Stimulated activated CD4-positive, alpha-beta T cell treated with anti-CD3 and anti-CD28 coated beads, Interleukin-15, amount 100 ng/mL, for 24 hours (primary cell): ENCODE measurements around the gene IL1R1.
"Not testable (repeated sequence)": the region's sequence is repeated elsewhere in the genome, so short reads cannot be mapped to it uniquely, and the experiment has no call there.

Experiments
- DNase-seq: peaks from one replicate; pipeline ENCODE4 v3.0.0-alpha.2; 2020

The IL1R1 gene

GRCh38 chr2:102141970-102142828 is at the start of gene IL1R1:
Gene IL1R1, plus strand, starts transcription at chr2:102142746. Its CDS starts 14,979 bp downstream, at chr2:102157725.
- peak; percentile 55 for DNase-seq

GRCh38 chr2:102093662-102094061 is 48.9 kb upstream of the IL1R1 start:
- no peak for DNase-seq

GRCh38 chr2:102094917-102095316 is 47.6 kb upstream of the IL1R1 start:
- peak; percentile 63 for DNase-seq

GRCh38 chr2:102096103-102096502 is 46.4 kb upstream of the IL1R1 start:
- no peak for DNase-seq

- no peak for DNase-seq
Measured at GRCh38 chr2:102098756-102099155, 43.8 kb upstream of the IL1R1 start.

- DNase-seq = no peak
Measured at GRCh38 chr2:102099536-102100298, 42.8 kb upstream of the IL1R1 start.

GRCh38 chr2:102100371-102101096 is 42.0 kb upstream of the IL1R1 start:
- DNase-seq = no peak

- no peak for DNase-seq
Measured at GRCh38 chr2:102101097-102101848, 41.3 kb upstream of the IL1R1 start.

- no peak for DNase-seq
Measured at GRCh38 chr2:102101849-102102635, 40.5 kb upstream of the IL1R1 start.

GRCh38 chr2:102102636-102102948 is 40.0 kb upstream of the IL1R1 start:
- not testable (repeated sequence) for DNase-seq

- no peak for DNase-seq
Measured at GRCh38 chr2:102103284-102103683, 39.3 kb upstream of the IL1R1 start.

GRCh38 chr2:102103992-102104871 is 38.3 kb upstream of the IL1R1 start:
- peak; percentile 90 for DNase-seq

- no peak for DNase-seq
Measured at GRCh38 chr2:102106133-102106556, 36.4 kb upstream of the IL1R1 start.

GRCh38 chr2:102106813-102107740 is 35.5 kb upstream of the IL1R1 start:
- DNase-seq = not testable (repeated sequence)

- DNase-seq = no peak
Measured at GRCh38 chr2:102107741-102108070, 34.8 kb upstream of the IL1R1 start.

GRCh38 chr2:102109016-102109415 is 33.5 kb upstream of the IL1R1 start:
- DNase-seq = no peak

- no peak for DNase-seq
Measured at GRCh38 chr2:102110171-102110570, 32.4 kb upstream of the IL1R1 start.

- DNase-seq = peak; percentile 37
Measured at GRCh38 chr2:102110596-102111334, 31.8 kb upstream of the IL1R1 start.

- no peak for DNase-seq
Measured at GRCh38 chr2:102111823-102112222, 30.7 kb upstream of the IL1R1 start.
